GM21367 (cell line): ENCODE results near the gene GPR152.
"Not testable (repeated sequence)": the region's sequence is repeated elsewhere in the genome, so short reads cannot be mapped to it uniquely, and the experiment has no call there.

ENCODE experiments used
- ATAC-seq: cut with Tn5 transposase; IDR thresholded peaks from one replicate; pipeline ENCODE4 v1.9.1; 2021; ENCODE audit not compliant: unreplicated experiment

GPR152 gene

GRCh38 chr11:67412495-67413179 lies 39.9 kb downstream of the GPR152 start:
- ATAC-seq = no peak

DNA sequence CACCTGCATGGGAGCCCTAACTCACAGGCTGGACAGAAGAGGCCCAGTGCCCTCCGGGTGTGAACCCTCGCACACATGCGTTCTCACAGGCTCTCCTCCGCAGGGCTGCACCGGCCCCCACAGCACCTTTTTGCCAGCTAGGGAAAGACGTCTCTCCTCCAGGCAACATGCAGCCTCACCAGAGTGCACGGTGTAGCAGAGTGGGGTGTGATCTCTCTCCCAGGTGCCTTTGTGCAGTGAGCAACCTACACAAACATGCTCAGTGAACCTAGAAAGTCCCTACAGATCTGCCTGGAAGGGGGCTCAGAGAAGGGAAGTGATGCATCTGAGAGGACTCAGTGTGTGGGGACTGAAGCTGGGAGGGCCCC lies 40.8 kb downstream of the GPR152 start:
- no peak for ATAC-seq

GRCh38 chr11:67410984-67411784 lies 41.3 kb downstream of the GPR152 start:
- ATAC-seq = no peak

DNA sequence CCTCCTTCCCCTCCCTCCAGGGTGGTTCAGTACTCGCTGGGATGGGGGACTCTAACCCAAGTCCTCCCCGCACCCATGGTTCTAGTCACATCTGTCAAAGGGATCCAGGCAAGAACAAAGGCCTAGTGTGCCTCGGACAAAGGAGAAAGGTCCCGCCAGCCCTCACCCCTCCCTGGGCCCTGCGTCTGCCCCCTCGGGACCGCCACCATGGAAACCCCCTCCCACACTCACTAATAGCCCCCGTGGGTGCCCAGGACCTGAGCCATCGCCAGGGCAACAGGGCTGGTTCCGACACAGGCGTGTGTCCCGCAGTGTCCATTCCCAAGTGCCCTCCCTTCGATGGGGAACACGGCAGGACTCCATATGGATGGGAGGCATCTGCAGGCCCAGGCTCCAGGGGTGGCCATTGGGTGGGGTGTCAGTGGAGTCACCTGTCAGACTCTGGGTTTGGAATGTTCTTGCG lies 42.1 kb downstream of the GPR152 start:
- no peak for ATAC-seq

DNA sequence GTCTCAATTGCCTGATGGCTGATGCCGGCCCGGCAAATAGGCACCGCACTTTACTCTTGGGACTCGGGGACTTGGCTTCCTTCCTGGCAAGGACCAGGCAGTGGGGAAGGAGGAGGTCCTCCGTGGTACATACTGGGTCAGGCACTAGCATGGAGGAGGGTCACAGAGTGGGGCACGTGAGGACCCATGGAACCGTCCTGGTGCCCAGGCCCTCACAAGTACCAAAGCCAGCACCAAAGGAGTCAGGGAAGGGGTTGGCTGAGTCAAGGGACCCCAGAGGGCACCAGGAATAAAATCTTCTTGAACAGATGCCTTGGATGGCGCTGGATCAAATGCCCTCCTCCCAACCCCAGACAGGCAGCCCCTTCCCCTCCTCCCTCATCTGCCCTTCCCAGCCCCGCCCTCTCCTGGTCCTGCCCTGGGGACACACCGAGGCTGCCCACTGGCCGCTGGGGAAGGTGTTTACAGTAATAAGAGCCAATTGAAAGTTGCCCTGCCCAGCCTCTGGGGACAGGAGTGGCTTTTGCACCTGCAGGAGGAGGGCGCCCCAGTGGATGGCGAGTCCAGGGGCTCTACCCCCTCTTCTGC lies 42.7 kb downstream of the GPR152 start:
- ATAC-seq = no peak

DNA sequence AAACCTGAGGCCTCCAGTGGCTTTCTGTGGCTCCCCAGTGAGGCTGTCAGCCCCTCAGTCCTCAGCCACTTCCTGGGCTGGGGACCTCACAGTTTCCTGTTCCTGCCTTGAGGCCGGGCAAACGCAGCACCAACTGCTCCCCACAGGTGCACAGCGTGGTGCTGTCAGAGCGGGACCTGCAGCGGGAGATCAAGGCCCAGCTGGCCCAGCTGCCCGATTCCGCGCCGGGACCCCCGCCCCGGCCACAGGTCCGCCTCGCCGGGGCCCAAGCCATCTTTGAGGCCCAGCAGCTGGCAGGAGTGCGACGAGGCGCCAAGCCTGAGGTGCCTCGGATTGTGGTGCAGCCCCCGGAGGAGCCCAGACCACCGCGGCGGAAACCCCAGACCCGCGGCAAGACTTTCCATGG lies 43.3 kb downstream of the GPR152 start:
- ATAC-seq = no peak

GRCh38 chr11:67408437-67409200 lies 43.9 kb downstream of the GPR152 start:
- no peak for ATAC-seq

DNA sequence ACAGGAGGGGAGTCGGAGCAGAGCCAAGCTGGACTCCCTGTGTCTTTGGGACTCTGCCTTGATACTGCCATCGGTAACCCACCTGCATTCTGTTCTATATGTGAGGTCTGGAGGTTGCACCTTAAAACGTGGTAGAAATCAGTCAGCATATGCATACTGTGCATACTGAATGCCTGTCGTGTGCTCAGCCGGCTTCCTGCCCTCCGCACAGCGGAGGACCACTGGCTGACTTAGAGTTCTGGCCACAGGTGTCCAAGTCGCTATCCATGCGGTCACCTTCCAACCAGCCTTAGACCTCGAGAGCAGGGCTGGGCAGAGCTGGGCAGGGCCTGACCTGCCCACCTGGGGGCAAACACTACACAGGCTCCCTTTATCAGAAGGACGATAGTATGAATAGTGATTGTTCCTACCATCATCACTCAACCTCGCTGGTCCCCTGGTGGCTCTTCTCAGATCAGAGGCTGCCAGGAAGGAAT lies 44.8 kb downstream of the GPR152 start:
- ATAC-seq = no peak

GRCh38 chr11:67406969-67407687 lies 45.4 kb downstream of the GPR152 start:
- no peak for ATAC-seq

DNA sequence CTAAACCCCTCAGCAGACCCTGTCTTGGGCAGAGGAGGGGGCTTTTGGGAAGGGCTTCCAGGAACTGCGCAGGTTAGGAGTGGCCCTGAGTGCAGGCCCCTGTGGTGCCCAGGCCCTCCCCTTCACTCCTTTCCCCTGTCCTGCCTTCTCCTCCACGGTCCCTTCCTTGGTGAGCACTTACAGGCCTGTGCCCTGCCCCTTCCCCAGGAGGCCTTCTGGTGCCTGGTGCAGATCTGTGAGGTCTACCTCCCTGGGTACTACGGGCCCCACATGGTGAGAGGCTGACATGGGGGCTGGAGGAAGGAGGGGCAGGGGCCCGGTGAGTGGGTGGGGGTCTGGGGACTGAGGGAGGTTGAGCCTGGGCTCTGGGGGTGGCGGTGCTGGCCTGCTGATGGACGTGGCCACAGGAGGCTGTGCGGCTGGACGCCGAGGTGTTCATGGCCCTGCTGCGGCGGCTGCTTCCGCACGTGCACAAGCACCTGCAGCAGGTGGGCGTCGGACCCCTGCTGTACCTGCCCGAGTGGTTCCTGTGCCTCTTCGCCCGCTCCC lies 46.0 kb downstream of the GPR152 start:
- ATAC-seq = no peak

GRCh38 chr11:67405688-67406339 lies 46.7 kb downstream of the GPR152 start:
- ATAC-seq = no peak

- no peak for ATAC-seq
Observed at GRCh38 chr11:67405196-67405567, 47.3 kb downstream of the GPR152 start.

- no peak for ATAC-seq
Observed at GRCh38 chr11:67404515-67405195, 47.9 kb downstream of the GPR152 start.

GRCh38 chr11:67403085-67403484 lies 49.4 kb downstream of the GPR152 start:
- ATAC-seq = not testable (repeated sequence)

DNA sequence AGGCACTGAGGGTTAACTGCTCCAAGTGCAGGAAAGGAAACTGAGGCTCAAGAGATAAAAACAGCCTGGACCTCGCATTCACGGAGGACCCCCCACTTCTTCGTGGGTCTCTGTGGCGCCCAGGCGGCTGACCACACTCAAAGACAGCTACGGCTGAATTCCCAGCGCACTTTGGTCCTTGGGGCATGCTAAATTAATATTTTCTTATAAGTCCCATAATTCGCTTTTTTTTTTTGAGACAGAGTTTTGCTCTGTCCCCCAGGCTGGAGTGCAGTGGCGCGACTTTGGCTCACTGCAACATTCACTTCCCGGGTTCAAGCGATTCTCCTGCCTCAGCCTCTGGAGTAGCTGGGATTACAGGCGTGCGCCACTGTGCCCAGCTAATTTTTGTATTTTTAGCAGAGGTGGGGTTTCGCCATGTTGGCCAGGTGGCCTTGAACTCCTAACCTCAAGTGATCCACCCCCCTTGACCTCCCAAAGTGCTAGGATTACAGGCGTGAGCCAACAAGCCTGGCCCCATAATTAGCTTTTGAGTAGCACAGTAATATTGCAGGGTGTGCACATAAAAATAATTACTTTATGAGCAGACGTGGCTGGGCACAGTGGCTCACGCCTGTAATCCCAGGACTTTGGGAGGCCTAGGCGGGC lies 50.2 kb downstream of the GPR152 start:
- ATAC-seq = not testable (repeated sequence)

DNA sequence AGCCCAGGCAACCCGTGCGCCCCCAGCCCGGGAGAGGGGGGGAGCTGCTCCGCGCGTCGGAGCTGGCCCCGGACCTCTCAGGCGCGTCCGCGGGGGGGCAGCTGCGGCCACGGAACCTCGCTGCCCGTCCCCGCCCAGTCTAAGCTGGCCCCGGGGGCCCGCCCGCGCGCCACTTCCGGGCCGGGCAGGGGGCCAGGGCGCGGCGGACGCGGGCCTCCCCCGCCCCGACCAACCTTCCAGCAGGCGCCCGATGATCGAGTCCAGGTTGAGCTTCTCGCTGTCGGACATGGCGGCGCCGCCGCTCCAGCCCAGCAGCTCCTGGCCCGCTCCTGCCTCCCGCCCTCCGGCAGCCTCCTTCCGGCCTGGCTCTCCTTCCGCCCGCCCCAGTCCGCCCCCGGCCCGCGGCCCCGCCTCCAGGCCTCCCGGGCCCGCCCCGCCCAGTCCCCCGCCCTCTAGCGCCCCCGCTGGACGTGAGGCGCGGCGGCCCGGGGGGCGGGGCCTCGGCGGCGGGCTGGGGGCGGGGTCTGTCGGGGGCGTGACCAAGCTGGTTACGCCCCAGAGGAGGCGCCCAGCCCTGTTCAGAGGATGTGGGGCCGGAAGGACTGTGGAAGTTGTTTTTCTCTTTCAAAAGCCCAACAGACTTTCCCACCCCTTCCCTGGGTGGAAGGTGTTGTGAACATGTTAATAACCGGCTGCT lies 50.9 kb downstream of the GPR152 start, which contains the start of gene PPP1CA:
Gene PPP1CA, minus strand, starts transcription at position 364 of the 697 bp plus-strand sequence. Its CDS starts 76 bp downstream, at position 288.
- peak; percentile 40 for ATAC-seq
